ENCODE measurements around the gene CNTNAP2.

- no peak for TF ChIP-seq EZH2phosphoT487 (IDR thresholded peaks at IDR 0.05; ENCODE audit: insufficient read depth, low read depth)
- TF ChIP-seq EZH2 (IDR thresholded peaks at IDR 0.05; ENCODE audit: insufficient read depth, poor library complexity, severe bottlenecking): no peak
Measured at GRCh38 chr7:146764458-146764857, 647.9 kb downstream of the CNTNAP2 start.

Data from GM23248 (cell line).